HK-2 (cell line): ENCODE measurements around the gene HOXA11.

Experiments used
- DNase-seq: peaks from one replicate; pipeline ENCODE4 v3.0.0-alpha.2; 2018; ENCODE audit not compliant: unreplicated experiment

The HOXA11 gene

DNA sequence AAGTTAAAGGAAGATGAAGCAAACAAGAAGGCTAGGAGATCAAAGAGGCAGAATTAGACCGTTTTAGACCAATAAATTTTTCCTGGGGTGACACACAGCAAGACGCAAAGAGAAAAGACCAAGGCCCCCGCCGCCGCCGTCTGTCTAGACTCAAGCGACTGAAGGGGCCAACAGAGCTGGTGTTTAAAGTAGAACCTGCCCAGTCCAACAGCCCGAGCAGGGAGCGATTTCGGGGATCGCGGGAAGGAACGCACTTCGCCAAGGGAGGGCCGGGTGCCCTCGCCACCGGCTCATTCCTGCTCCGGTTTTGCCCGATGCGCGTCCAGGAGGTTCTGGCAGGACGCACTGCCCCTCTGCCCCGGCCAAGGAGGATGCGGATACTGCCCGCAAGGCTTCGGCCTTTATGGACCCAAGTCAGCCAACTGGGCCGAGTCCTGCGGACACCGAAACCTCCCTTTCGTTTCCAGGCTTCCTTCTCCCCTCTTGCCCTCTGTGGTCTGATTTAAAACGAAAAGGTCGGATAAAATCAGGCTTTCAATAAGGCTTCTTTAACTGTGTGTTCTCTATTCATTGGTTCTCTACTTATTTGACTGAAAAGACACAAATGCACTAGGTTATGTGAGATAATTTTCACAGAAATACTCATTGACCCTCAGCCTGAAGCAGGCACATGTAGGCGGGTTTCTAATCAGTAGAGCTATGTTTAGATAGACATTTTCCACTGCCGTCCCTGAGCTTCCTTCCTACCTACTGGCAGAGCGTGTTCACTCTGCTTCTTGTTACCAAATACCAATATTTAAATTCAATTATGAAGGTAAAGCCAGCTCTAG lies 26.4 kb downstream of the HOXA11 start:
- no peak for DNase-seq

DNA sequence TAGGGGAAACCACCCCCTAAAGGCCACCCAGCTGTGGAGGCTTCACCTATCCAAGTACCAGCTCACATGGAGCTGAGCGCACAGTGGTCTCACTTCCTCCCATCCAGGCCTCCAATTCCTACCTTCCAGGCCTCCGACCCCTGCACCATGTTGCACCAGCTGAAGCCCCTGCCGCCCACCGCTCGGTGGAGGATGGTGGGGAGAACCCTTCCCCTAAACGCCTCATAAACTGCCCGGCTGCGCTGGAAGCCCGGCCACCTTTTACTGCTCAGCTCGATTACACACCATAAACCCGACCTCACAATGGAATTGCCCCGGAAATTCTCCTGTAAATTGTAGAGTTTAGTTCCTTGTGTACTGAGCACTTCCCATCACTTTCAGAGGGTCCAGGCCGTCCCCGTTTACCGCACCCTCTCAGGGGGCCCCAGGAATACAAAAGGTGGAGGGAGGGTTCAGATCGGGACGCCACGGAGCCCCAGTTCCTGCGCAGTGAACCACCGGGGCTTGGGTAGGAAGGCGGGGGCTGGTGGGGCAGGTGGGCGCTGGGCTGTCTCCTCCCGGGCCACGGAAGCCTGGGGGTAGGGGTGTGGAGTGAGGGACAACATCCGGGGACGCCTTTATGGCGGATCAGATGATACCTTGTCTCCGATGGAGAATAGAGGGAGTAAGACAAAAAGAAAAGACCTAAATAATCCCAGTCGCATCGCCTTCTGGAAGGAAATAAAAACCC lies 27.2 kb downstream of the HOXA11 start:
- DNase-seq, result no peak

DNA sequence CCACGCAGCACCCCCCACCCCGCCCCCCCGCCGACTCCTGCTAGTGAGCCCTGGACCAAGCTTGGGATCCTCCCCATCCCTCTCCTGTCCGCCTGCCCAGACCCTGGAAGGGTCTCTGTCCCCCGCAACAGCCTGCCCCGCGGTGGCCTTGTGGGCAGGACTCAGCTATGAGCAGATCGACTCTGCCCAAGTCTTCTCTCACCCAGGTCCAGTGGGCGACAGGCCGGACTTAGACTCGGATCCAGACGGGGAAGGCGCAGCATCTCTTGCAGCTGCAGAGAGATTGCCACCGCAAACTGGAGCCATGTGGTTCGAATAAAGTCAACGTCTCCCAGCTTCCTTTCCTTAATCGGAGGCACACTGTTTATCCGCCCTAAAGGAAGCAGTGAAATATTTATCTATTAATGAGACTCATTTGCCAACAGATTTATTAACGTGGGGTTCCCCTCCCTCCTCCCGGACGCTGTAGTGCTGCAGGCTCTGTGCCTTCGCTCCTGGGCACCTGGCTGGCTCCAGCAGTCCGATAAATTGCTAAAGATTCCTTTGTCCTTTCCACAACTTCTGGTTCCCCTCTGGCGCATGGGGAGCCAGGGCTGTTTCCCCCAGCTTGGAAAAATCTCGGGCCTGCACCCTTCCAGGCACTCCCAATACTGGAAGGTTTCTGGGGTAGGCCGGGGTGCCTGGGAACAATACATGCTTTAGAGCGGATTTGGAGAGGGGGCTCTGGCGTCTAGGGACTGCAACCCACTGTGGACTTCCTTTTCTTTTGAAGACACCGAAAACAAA lies 27.9 kb downstream of the HOXA11 start:
- no peak for DNase-seq

DNA sequence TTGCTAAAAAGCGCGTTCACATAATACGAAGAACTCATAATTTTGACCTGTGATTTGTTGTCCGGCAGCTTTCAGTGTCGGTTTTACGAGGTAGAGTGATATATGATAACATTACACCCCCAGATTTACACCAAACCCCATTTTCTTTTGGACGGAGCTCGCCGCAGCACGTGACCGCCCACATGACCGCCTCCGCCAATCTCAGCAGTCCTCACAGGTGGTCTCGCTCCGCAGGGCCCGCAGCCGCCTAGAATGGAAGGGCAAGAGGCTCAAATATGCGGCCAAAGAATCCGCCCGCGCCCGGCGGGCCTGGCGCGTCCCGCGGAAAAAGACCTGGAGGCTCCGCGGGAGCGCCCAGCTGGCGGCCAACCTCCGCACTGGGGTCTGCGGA lies 28.5 kb downstream of the HOXA11 start, which contains the start of gene HOXA7:
HOXA7 (minus strand) TSS at position 168 of the 391 bp plus-strand sequence; CDS start at position 38, 130 bp downstream.
- DNase-seq, result peak; percentile 80

DNA sequence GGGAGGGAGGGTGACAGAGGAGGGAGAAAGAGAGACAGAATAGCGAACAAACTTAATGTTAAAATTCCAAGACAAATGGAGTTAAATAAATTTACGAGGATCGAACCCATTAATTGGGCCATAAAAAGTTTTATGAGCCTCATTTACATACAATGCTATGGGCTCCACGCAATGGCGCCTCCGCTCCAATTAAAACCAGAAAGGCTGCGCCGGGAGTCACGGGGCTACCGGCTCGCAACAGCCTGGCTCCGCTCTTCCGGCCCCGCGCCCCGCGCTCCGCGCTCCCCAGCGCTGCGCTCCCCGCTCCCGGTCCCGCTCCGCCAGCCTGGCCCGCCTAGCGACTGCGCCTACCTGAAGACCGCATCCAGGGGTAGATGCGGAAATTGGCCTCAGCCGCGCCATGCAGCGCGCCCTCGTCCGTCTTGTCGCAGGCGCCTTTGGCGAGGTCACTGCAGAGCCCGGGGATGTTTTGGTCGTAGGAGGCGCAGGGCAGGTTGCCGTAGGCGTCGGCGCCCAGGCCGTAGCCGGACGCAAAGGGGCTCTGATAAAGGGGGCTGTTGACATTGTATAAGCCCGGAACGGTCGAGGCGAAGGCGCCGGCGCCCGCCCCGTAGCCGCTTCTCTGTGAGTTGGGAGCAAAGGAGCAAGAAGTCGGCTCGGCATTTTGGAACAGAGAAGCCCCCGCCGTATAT lies 29.1 kb downstream of the HOXA11 start:
- peak; percentile 60 for DNase-seq

DNA sequence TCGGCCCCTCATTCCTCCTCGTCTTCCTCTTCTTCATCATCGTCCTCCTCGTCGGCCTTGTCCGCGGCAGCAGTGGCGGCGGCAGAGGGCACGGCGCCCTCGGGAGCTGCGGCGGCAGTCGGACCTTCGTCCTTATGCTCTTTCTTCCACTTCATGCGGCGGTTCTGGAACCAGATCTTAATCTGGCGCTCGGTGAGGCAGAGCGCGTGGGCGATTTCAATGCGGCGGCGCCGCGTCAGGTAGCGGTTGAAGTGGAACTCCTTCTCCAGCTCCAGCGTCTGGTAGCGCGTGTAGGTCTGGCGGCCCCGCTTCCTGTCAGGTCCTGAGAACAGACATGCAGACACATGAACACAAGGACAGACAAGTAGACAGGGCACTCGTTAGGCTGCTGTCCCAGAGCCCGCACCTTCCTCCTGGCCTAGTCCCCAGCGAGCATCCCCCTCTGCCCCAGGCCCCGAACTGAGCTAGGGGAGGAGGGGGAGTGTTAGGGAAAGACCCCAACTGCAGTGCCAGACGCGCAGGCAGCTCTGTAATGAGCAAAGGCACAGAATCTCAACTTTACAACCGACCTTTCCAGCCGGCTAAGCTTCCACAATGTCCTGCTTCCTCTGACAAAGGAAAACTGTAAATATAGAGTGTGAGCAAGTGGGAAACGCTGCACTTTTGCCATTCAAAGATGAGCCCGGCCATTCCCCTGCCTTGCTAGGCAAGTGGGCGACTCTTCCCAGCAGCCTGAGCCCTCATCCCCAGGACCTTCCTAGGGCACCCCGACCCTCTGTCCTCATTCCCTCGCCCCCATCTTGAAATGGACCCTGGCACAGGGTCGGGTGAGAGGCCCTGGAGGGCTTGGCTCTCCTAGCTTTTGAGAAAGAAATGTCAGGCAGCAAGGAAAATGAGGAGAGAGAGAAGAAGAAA lies 29.9 kb downstream of the HOXA11 start:
- peak; percentile 80 for DNase-seq

DNA sequence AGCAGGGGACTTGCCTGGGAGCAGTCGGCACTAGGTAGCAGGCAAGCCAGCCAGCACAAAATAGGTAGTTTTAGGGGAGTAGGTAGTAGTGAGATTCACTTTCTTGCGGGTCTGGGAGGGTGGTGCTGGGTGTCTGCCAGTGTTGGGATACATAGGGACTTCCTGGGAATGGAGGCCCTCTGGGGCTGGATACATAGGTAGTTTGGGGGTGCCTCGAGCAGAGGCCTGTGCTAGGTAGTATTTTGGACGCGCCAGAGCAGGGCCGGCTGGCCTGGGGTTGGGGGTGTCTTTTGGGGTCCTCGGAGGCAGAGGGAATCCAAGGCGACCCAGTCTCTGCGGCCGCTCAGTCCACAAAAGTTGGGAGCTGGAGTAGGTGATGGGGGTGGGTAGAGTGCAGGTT lies 30.7 kb downstream of the HOXA11 start:
- no peak for DNase-seq

DNA sequence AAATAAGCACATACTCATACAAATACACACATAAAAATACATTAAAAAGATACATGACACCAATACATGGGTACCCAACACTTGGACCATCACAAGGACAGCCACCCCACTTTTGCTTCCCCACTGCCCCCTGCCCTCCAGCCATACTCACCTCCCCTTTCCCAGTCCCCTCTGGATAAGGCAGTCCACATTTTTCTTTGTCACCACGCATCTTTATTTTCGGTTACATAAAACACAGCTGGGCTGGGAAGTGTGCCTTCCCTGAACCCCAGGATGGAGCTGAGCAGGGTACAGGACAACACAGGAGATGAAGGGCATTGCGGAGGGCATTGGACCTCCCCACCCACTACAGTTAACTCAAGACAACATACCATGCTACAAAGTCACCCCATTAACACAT lies 31.5 kb downstream of the HOXA11 start:
- DNase-seq, result no peak

DNA sequence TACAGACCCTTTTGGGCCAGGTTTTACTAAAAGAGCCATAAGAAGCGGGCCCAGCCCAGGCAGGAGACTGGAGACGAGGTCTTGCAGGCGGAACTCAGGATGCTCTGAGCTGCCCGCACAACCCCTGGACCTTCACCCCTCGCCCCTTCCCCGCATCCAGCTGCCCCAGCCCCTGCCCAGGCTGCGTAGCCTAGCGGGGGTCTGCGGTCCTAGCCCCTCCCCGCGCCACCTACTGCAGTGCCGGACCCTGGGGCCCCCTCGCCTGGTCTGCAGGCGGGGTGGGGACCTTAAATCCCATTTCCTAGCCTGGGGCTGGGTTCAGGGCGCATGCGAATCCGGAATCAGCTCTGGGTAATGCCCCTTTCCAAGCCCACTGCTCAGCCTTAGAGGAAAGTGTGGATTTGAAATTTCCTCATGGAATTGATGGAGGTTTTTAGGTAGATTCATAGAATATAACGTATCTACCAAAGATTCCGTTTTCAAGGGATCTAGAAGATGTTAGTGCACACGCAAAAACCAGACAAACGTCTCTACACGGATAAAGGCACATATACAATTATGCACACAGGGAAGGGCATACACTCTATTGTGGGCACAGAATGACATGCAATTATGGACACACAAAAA lies 32.1 kb downstream of the HOXA11 start:
- DNase-seq, result no peak

DNA sequence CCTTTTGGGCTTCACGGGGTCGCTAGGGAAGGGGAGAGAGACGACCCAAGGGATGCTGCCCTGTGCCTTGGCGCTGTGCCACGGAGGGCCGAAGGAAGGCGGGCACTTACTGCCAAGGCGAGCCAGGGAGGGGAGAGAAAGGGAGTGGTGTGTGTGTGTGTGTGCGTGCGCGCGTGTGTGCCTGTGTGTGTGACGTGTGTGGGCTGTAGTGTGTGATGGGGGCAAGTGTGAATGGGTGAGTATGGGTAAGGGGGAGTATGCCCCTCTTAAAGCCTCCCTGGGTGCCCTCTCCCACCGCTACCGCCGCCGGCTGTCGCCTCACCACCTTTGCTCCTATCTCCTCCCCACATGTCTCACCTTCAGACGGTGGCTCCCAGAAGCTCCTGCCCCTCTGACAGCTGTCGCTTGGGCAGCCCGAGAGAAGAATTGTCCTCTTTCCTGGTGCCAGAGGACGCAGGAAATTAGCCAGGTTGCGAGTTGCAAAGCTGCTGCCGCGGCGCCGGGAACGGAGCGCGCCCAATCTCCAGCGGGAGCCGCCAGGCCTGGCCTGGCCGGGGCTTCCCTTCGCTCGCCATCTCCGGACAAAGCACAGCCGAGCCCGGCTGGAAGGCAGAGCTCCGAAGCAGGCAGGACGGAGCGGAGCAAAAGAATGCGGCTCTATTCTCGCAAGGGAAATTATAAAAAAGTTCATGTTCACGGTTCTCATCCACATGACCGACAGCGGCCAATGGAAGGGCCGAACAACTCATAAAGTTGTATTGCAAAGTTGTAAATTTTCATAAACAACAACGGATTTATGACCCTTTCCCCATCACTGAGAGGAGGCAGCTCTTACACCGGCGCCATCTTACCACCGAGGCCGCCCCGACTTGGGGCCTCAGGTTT lies 32.9 kb downstream of the HOXA11 start, which contains the start of gene HOXA3:
HOXA3 (minus strand) TSS at position 653 of the 885 bp plus-strand sequence. CDS start 41,943 bp downstream, outside the sequence.
- DNase-seq, result no peak

DNA sequence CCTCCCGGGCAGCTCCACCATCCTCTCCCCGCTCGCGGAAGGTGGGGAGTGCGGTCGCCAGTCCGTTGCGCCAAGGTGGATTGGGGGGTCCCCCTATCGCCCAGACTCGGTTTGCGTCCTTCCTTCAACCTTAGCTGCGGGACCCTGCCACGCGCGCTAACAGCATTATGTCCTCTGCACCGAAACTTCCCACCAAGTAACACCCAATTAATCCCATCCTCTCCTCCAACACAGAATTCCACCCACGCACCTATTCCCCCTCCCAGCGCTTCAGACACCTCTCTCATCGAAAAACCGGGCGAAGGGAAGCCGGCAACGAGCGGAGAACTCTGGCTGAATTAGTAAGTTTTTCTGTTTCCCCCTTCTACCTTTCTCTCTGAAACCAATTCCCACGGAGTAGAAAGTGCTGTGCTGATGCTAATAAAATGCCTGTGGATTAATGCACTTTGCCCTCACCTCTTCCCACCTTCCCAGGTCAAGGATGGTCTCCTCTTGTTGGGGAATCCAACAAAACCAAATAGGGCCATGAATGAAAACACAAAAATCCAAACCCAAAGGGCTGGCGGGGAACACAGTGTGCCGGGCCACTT lies 33.6 kb downstream of the HOXA11 start:
- no peak for DNase-seq

DNA sequence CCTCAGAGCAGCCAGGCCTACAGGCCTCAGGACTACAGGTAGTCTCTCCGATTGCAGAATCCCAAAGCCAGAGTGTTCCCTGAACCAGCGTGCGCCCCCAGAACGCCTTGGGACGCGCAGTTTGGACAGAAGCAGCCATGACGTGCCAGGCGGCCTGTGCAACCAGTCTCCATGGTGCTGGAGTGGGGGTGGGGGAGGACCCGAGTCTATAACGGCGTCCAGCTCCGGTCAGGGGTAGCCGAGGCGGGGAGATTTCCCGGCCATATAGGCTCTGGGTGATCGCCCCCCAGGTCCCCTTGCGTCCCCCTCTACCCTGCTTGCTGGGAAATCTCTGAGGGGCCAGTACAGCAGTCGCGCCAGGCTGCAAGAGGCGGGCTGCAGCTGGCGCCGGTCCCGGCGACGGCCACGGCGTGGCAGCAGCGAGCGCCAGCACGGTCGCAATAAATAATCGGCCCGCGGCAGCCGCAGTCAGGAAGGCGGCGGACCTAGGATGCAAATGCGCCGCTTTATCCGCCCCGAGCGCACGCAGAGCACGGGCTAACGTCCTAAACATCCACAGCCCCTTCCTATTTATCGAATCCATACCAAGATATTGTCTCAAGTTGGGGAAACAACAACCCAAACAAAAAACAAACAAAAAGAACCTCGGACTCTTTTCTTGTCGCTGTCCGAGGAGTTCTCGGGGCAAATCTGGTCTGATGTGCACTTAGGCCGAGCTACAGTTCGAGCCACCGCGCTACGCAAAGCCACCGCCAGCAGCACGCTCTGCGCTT lies 34.3 kb downstream of the HOXA11 start:
- DNase-seq, result peak; percentile 83

DNA sequence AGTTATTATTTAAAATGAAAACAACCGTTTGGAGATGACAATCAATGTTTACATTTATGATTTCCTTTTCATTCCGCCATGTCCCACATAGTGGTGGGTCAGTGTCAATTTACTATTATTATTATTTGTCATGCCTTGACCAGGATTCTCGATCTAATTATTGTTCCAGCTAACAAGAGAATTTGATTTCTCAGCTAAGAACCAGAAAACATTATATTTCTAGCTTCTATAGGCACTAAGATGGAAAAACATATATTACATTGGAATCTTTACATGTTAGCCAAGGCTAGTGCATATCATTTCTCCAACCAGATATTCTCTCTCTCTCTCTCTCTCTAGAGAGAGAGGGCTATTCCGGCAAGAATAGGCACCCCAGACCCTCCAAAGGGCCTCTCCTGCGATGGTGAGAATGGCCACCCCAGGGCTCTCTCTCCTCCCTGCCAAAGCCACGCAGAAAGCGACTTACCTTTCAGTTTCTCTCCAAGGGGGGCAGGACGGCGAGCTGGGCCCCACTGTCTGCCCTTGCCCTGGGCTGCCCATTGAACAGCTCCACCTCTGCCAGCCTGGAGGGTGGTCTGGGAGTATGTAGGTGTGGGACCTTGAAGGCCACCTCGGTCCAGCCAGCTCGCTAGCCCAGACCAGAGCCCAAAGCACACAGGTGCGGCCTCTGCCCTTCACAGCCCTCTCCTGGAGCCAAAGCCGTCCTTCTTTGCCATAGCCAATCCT lies 35.0 kb downstream of the HOXA11 start:
- no peak for DNase-seq

DNA sequence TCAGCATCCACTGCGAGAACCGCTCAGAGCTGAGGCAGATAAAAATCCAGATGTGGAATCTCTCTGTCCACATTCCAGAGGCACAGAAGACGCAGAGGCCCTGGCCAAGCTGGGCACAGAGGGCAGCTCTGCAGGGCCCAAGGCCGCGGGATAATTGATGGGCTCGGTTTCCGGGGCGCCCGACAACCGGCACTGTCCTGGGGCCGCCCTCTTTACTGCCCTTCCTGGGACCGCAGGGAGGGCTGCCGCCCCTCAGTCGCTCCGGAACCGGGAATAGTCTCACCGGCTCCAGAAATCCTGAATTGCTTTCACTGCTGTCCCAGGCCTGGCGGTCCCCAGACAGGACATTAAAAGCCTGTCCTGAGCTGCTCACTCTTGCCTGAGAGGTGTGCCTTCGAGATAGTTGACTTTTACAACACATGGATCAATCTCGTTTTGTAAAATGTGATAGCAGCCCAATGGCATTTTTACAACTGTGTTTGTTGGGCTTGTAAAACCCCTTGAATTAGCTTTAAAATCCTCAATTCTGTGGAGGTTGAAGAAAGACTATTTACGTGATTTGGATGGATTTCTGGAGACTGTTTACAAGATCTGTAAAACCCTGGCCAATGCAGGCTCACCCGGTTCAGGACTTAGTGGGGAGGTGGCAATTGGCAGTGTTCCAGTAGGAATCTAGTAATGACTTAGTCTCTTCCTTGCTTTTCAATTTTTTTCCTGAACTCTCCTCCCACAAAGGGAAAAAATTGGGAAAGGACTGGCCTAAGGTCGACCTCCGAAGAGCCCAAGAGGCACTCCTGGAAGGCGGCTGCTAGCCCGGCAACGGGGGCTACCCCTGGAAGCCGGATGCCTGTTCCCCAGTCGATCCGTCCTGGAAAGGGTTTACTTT lies 36.0 kb downstream of the HOXA11 start:
- DNase-seq, result no peak

DNA sequence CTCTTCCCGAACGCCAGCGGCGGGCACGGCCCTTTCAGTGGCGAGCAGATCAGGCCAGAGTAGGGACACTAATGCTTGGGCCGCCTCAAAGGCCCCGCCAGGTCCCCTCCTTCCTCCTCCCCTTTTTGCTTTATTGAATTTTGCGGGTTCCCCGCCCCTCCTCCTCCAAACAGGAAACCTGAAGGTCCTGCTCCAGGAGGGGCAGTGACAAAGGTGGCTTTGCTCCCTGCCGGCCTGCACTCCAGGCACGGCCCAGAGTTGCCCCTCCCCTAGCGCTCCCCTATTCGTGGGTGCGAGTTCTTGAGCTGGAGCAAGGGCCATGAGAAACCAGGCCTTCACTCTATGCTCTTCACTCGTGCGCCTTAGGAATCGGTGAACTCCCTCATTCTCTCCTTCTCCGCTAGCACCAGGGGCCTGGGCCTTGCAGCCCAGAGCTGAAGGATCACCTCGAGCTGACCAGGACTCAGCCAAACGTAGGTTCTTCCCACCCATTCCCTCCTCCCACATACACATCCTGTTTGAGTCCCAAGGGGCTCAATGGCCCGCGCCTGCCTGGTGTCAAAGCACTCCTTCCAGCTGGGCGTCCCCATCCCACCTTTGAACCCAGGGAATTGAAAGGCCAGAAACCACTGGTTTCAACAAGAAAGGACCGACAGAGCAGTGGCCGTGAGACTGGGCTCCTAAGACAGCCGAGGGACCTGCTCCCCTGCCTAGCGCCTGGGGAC lies 36.8 kb downstream of the HOXA11 start:
- peak; percentile 70 for DNase-seq
